Activated naive CD8-positive, alpha-beta T cell treated with anti-CD3 and anti-CD28 coated beads, Interleukin-2, amount 10 ng/mL, durations not matched to agents 7 days and 5 days (primary cell): ENCODE results near the gene CETN3. TPM values are rescaled to one million over a fixed set of nuclear protein-coding genes. Genes with fewer than 3 reads are reported as not detected.

Experiments used
- ATAC-seq: fragments of 150-1000 bp; cut with Tn5 transposase; one replicate; pipeline ENCODE4 v1.10.0; 2021; ENCODE audit warnings: low read depth, moderate library complexity
- POLR2A ChIA-PET: fragments of 350-600 bp; sonication (Branson Sonifier 250); formaldehyde crosslinking; loops from one replicate; lab custom pipeline; 2021; ENCODE audit warnings: antibody characterized with exemption; lab: Charles Lee
- DNase-seq: peaks from one replicate; pipeline ENCODE4 v3.0.0; 2021
- H3K27ac Mint-ChIP-seq: one replicate; pipeline ENCODE4 v1.8.0; 2022; ENCODE audit warnings: mild to moderate bottlenecking, mixed read lengths
- H3K27me3 Mint-ChIP-seq: one replicate; pipeline ENCODE4 v1.8.0; 2022; ENCODE audit warnings: mild to moderate bottlenecking, moderate library complexity, mixed read lengths
- H3K36me3 Mint-ChIP-seq: one replicate; pipeline ENCODE4 v1.8.0; 2021; ENCODE audit warnings: mild to moderate bottlenecking, mixed read lengths
- H3K4me1 Mint-ChIP-seq: one replicate; pipeline ENCODE4 v1.8.0; 2021; ENCODE audit warnings: mixed read lengths
- H3K4me3 Mint-ChIP-seq: one replicate; pipeline ENCODE4 v1.8.0; 2022; ENCODE audit warnings: mild to moderate bottlenecking, moderate library complexity, mixed read lengths
- H3K9me3 Mint-ChIP-seq: one replicate; pipeline ENCODE4 v1.8.0; 2021; ENCODE audit warnings: mixed read lengths
- total RNA-seq, 2 experiments: library from RNA; stranded (reverse); gene quantifications; one replicate each; pipeline ENCODE4 v1.2.3, GENCODE V29; 2021

The CETN3 gene
- total RNA-seq, 2 experiments from 2014 or later: 24.3 to 28.7 TPM

DNA sequence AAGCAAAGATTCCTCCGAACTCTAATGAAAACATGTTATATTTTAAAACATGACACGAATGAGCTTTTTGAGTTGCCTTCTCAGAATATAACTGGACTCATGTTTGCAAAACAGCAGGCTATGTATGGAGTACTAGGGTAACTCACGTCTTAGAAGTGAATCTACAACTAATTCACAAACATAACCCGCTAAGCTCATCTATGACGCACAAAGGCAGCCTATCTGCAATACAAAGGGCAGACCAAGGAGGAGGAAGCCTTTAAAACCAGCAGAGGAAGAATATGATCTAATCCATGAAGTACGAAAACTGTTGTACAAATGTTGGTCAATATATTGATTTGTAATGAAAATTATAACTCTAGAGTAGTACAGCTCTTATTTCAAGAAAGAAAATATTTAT, 67.0 kb downstream of the CETN3 start:
- ATAC-seq (no peak), DNase-seq (no peak)
- Mint-ChIP-seq H3K27me3 (peaks cover 7% of the 10 kb centered on the region), H3K36me3 (no peaks in the 10 kb centered on the region), H3K9me3 (no peaks in the 10 kb centered on the region), H3K4me1 (no peaks in the 10 kb centered on the region), H3K4me3 (no peak overlapping the region), H3K27ac (no peak overlapping the region)
- POLR2A ChIA-PET: no interaction called here

Other genes with a start within 250 kb of the CETN3 start
- 1 to 10 TPM; 7.4 to 8.3 TPM for gene MBLAC2, start 65.0 kb upstream of the CETN3 start, total RNA-seq
- gene POLR3G, start 65.1 kb upstream of the CETN3 start, total RNA-seq: 1 to 10 TPM; 2.8 to 3.7 TPM
- gene LYSMD3, start 119.8 kb upstream of the CETN3 start, total RNA-seq: 10 to 100 TPM; 21.3 to 22.0 TPM
- gene ADGRV1, start 149.0 kb upstream of the CETN3 start, total RNA-seq: under 1 TPM in 1 of 2 experiments, not detected in 1; 0.06 TPM